Activated gamma-delta T cell treated with anti-CD3 and anti-CD28 coated beads, Interleukin-2, amount 50 U/mL, for 16 hours (primary cell): ENCODE data around the gene ZSWIM7.
A peak's percentile ranks its signal among the peaks of the same experiment; 100 is the strongest.
"Not testable (repeated sequence)": the region's sequence is repeated elsewhere in the genome, so short reads cannot be mapped to it uniquely, and the experiment has no call there.

Source experiments
- DNase-seq: peaks from one replicate; pipeline ENCODE4 v3.0.0-alpha.2; 2020; ENCODE audit warnings: low read depth

ZSWIM7 gene

DNA sequence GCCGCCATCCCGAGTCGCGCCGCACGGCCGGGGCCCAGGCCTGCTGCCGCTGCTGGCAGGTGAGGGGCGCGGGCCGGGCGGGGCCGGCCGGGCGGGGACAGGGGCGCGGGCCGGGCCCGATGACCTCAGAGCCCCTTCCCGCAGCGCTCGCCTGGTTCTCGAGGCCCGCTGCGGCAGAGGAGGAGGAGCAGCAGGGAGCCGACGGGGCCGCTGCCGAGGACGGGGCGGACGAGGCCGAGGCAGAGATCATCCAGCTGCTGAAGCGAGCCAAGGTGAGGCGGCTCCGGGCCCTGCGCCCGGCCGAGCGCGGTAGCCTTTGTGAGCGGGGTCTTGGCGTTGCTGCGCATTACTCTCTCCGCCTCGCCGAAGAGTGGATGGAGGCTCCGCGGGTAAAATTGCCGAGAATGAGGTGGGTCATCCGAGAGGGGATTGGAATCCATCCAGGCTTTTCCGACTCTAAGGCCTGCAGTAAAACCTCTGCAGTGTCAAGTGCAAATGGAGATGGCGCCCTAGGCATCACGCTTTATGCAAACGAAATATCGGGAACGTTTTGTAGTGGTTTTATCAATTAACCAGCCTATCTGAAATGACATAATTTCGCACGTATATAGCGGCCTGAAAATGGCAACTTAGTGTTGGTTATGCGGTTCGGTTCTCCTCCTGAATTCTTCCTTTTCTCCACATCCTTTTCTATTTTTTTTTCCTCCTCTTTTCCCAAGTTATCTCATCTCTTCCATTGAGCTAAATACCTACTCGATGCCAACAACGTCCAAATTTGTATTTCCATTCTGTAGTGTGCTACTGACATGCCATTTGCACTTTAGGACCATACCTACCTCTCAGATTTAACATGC is 697 bp upstream of the ZSWIM7 start:
- DNase-seq, result peak; percentile 19

DNA sequence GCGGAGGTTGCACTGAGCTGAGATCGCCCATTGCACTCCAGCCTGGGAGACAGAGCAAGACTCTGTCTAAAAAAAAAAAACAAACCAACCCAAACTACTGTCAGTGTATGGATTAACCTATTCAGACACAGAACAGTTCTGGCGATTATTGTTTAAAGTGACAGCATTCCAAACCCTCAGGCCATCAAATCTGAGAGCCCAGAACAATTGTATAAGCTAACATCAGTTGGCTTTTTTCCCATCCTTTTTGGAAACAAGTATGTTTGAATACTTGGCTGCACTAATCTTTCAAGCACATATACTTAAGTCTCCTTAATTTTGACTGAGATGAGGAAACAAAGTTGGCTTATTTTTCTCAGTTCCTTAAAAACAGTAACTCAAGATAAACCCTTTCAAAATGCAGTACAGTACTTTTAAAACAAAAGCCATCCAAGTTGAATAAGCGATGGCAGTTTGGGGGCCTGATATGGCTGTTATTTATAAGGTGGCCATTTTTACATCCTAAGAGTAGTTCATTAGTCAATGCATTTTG is 1.4 kb downstream of the ZSWIM7 start:
- no peak for DNase-seq

DNA sequence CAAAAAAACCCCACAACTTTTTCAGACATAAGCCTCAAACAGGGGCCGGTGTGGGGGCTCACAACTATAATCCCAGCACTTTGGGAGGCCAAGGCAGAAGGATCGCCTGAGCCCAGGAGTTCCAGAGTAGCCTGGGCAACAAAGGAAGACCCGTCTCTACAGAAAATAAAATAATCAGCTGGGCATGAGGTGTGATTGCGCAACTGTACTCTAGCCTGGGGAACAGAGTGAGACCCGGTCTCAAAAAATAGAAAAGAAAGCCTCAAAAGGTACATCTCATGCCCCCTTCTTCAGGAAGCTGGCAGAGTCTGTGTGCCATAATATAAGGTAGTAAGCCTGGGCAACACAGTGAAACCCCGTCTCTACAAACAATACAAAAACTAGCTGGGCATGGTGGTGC is 3.2 kb downstream of the ZSWIM7 start:
- DNase-seq, result no peak

DNA sequence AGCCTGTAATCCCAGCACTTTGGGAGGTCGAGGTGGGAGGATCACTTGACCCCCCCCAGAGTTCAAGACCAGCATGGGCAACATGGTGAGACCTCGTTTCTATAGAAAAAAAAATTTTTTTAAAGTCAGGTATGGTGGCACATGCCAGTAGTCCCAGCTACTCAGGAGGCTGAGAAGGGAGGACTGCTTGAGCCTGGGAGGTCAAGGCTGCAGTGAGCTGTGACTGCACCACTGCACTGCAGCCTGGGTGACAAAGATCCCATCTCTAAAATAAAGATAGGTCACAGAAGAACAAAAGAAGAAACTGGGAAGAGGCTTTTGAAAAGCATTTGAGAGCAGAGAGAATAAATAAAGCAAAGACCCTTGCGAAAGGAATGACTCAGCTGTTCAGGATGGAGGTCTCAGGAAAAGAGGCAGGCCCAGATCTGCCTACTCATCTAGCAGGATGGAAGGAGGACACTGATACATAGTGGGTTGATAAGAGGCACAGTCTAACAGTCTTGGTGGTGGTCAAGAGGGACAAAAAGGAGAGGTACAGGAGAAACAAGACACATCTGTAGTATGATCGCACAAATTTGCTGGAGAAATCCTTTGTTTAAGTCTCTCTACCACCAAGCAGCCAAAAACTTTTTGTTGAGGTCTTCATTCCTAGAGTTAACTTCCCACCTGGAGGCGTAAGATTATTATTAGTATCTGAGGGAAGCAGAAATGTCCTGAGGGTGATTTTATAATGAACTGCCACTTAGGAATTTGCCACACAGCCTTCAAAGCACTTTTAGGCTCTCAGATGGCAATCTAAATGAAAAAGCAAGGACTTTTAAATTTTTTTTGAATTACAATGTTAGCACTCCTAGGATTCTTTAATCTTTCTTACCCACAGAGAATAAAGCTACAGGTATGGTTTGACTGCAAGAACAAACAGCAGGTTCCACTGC is 17.6 kb downstream of the ZSWIM7 start:
- no peak for DNase-seq

DNA sequence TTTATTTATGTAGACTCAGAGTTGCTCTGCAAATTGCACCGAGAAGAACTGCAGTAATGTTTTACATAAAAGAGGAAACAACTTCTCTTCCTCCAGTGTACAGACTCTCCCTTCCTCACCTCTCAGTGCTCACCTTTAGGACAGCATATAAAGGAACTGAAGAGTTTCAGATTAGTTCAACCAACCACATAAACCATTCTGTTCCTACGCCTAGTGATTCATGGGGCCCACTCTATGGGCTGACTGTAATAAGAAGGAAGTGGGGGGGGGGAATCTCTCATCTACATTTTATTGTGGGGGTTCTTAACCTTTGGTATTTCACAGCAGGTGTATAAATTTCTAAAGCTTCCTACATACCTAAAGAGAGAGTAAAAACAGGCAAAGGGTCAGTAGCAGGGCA is 18.3 kb downstream of the ZSWIM7 start:
- DNase-seq, result no peak

DNA sequence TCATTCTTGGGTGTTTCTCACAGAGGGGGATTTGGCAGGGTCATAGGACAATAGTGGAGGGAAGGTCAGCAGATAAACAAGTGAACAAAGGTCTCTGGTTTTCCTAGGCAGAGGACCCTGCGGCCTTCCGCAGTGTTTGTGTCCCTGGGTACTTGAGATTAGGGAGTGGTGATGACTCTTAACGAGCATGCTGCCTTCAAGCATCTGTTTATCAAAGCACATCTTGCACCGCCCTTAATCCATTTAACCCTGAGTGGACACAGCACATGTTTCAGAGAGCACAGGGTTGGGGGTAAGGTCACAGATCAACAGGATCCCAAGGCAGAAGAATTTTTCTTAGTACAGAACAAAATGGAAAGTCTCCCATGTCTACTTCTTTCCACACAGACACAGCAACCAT is 20.5 kb downstream of the ZSWIM7 start:
- not testable (repeated sequence) for DNase-seq

DNA sequence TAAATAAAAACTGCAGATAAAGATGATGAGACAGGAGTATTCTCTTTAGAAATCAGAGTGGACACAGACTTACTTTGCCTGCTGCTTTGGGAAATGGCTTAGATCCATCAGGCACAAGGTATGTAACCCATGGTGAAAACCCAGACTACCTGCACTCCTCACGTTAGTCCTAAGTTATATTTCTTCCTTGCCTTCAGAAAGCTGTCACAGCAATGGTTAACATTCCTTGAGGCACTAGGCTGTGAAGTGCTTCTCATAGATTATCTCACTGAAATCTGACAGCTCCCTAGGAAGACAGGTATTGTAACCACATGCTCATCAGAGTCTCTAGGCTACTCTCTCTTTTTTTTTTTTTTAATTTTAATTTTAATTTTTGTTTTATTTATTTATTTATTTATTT is 20.9 kb downstream of the ZSWIM7 start:
- DNase-seq, result no peak

DNA sequence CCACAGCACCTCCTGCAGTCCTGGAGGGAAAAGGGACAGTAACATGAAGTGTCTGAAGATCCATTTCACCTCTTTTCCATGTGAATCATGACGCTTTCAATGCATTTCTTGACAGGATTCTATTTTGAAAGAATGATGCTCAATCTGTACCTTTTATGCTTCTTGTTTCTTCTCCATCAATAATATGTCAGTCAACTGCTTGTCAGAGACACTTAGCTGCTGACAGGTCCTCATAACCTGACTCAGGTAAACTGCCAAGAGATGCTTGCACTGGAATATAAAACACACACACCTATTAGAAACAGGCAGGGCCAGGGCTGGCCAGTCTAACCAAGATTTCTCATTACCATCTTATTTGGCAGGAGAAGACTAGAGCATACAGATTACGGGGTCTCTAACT is 21.6 kb downstream of the ZSWIM7 start:
- no peak for DNase-seq

DNA sequence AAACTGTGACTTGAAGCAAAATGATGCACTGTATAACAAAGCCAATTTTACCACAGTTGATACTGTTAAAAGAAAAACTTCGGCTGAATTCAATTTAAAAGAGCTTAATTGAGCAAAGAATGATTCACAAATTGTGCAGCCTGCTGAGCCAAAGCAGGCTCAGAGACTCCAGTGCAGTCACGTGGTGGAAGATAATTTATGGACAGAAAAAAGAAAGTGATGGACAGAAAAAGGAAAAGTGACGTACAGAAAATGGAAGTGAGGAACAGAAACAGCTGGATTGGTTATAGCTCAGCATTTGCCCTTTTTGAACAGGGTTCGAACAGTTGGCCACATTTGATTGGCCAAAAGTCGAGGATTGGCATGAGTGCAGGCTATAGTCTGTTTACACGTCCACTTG is 25.7 kb downstream of the ZSWIM7 start:
- no peak for DNase-seq

DNA sequence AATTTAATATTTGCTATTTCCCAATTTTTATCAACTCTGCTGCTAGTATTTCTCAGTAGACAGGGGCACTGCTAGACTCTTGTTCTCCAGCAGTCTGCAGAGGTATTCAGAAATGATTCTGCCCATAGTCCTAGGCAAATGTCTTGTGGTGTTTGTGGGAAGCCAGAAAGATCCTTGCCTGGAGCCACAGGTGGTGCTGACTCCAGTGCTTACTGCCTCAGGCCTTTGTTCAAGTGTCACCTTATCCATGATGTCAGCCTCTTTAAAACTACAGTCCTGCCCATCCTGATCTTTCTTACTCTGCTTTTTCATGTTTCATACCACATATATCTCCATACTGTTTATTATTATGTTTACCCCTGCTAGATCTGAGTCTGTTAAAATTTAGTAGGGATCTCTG is 26.5 kb downstream of the ZSWIM7 start:
- DNase-seq, result no peak

DNA sequence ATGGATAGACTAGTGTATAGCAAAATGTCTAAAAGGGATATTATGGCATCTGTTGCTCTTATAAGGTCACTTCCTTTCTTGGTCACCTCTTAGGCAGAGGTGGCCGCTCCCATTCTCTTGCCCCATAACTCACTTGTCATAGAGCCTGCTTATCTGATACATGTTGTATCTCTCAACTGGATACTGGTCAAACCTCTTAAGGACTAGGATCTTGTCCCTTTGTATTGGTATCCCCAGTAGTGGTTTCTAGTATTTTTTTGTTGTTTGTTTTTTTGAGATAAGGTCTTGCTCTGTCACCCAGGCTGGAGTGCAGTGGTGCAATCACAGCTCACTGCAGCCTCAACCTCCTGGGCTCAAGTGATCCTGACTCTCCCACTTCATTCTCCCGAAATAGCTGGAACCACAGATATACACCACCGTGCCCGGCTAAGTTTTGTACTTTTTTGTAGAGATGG is 27.0 kb downstream of the ZSWIM7 start:
- DNase-seq, result no peak

DNA sequence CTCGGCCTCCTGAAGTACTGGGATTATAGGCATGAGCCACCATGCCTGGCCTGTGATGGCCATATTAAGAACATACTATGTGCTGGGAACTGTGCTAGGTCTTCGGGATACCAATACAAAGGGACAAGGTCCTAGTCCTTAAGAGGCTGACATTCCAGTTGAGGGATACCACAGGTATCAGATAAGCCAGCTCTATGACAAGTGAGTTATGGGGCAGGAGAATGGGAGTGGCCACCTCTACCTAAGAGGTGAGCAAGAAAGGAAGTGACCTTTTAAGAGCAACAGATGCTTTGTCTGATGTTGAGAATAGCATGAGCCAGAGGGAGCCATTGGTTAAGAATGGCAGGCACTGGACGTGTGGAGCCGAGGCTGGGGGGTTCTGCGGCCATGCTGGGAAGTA is 27.6 kb downstream of the ZSWIM7 start:
- no peak for DNase-seq

DNA sequence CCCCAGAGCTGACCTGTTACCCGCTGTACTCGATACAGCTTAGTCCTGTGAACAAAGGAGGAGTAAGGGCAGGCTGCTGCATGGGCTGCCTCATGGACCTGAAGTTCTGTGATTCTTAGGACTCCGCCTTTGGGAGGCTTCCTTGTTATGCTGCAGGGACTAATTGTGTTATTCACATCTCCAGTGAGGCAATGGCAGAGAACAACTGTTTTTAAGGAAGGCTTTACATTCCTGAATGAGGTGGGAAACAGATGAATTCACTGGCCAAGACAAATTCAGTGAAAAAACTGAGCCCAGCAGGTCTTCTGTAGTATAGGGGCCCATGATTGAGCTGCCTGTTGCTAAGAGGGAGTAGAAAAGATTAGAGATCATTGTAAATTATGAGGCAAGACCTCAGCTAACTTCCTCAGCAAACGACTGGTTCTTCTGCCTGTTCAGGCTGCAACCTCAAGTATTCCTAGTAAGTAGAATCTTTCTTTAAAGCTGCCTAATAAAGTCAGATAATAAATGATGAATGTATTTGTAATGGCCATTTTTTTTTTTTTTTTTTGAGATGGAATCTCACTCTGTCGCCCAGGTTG is 28.3 kb downstream of the ZSWIM7 start:
- no peak for DNase-seq

DNA sequence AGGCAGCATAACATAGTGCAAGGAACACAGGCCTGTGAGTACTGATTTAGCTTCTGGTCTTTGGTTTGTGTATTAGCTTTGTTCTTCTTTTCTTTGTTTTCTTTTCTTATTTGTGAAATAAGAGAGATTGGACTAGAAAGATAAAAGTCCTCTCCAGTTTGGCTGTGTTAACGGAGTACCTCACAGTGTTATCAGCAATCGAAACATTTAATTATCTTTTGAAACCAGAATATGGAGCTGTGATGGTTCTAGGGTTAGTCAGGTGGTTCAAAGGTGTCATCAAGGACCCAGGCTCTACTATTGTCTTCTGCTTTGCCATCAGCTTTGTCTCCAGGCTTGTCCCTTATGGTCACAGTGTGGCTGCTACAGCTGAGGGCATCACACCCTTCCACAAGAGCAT is 29.0 kb downstream of the ZSWIM7 start:
- DNase-seq, result no peak

DNA sequence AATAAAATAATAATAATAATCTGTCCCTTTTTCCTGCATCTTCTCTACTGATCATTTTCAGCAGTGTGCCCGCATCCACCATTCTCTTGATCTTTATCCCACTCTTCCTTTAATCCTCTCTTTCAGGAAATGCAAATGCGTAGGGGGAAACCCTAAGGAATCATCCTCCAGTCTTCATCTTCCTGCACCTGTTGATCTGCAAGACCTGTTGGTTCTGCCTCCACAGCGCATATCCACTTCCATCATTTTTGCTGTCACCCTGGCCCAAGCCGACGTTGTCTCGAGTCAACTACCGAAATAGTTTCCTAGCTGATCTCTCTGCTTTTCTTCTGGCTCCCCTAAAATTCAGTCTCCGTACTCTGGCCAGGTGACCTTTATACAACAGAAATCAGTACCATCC is 30.0 kb downstream of the ZSWIM7 start:
- no peak for DNase-seq

DNA sequence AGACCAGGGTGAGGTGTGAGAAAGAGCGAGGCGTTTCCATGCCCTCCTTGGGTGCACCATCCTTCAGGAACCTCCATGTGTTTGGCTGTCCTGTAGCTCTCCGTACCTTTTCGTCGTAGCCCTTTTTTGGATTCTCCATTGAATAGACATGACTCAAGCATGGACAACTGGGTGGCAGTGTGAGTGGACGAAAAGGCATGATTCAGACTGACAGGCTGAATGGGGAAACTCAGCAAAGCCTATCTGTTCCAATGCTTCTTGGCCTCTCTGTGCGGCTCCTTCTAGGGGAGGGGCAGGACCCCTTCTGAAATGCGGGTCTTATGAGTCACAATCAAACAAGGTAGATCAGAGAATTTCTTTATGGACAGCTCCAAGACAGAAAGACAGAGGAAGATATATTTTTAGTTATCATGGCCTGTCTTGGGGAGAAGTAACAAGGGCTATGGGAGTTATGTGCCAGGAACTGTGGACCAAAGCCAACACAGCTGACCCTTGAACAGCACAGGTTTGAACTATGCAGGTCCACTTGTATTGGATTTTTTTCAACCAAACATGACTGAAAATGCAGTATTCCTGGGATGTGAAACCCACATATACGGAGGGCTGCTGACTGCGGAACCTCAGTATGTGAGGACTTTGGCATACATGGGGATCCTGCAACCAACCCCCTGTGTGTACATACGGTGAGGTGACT is 31.7 kb downstream of the ZSWIM7 start:
- no peak for DNase-seq

DNA sequence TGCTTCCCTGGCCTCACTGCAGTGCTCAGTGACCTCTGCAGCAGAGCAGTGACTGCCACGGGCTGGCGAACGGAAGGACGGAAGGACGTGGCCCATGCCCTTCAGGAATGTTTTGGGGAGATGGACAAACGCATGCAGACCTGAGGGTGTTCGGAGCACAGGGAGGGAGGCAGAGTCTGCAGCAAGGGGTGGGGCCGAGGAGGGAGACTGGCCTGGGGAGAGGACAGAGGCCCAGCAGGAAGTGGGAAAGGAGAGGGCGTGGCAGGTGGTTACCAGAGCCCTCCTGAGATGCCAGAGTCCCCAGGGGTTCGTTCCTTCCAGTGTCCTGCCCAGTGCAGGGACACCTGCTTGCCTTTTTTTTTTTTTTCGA is 32.6 kb downstream of the ZSWIM7 start:
- DNase-seq, result no peak

DNA sequence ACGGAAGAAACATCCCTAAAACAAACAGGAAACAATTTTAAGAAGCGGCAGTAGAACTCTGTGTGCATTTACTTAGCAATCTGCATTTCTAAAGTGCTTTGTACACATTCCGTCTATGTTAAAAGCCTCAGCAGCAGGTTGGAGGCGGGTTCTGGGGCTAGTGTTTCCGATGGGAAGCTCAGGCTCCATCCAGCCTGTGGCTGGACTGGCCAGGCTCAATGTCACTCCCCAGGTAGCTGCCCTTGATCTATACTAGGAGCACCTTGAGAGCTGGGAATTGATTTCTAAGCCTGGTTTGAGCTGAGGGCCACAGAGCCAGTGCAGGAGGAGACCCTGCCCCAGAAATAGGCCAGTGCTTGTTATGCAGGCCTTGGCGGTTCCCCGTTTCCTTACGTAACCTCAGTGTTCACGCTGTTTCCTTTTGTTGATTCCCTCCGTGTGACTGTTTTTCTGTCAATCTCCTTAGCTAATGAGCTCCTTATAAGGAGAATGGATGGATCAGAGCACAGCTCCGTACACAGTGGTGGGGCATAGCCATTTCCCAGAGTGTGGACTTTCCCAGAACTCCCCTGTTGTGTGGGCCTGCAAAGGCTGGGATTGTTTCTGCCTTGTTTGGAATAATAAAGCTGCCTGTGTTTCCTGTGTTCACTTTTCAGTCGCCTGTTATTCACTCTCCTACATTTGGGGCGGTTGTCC is 33.2 kb downstream of the ZSWIM7 start:
- no peak for DNase-seq

DNA sequence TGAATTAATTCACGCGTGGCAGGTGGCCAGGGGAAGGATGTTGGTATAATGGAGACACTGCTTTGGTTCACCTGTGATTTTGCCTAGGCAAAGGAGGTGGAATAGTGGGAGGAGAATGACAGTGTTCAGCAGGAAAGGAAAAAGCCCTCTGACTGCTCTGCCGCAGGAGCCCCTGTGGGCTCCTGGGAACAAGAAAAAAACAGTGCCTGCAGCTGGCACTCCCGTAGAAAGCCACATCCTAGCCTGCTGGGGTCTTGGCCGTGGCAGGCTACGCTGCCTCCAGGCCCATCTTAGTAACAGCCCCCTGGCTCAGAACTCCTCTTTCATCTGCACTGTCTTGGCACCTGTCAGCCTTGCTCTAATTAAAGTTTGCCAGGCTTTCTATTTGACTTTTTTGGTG is 34.0 kb downstream of the ZSWIM7 start:
- no peak for DNase-seq

DNA sequence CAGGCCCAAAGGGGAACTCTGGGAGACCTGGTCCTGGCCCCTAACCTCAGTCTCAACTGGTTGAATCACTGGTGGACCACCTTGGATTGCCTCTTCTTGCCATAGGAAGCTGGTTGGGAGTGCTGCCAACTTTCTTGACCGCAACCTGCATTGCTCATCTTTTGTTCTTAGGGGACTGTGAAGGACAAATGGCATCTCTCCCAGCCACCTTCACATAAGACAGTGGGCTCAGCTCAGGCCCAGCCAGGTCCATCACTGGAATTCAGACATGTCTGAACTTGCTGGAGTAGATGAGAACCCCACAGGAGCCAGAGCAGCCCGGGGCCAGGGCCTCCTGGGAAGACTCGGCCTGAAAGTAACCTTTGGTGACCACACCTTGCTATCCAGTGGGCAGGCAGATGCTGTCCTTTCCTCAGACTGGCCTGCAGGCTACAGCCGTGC is 35.8 kb downstream of the ZSWIM7 start:
- no peak for DNase-seq

DNA sequence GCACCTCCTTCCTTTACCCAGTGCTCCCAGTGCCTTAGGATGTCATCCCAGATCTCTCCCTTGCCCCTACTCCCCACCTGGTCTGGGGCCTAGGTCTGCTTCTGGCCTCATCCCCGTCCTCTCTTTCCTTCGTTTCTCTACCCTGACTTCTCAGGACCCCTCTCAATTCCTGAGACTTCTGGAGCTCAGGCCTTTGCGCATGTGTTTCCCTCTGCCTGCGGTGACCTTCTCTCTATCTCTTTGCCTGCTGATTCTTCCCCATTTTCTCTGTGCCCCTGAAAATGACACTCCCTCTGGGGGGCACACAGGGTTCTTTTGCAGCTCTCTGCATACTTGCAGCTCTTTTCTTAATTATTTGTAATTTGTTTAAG is 41.0 kb downstream of the ZSWIM7 start:
- no peak for DNase-seq
